Measurements from ENCODE around the gene C20orf144.
A peak's percentile ranks its signal among the peaks of the same experiment; 100 is the strongest.

Gene C20orf144

GRCh38 chr20:33677991-33678702 lies 16.0 kb downstream of the C20orf144 start:
- no peak for DNase-seq

GRCh38 chr20:33679758-33680485 lies 17.8 kb downstream of the C20orf144 start:
- no peak for DNase-seq

GRCh38 chr20:33680686-33681085 lies 18.6 kb downstream of the C20orf144 start:
- DNase-seq = no peak

- DNase-seq = no peak
Observed at GRCh38 chr20:33681288-33681687, 19.2 kb downstream of the C20orf144 start.

- DNase-seq = no peak
Observed at GRCh38 chr20:33681728-33682353, 19.7 kb downstream of the C20orf144 start.

GRCh38 chr20:33684533-33685327 lies 22.6 kb downstream of the C20orf144 start:
- DNase-seq = peak; percentile 35

GRCh38 chr20:33685328-33686099 lies 23.4 kb downstream of the C20orf144 start:
- peak; percentile 90 for DNase-seq

- DNase-seq = peak; percentile 98
Observed at GRCh38 chr20:33686100-33686983, 24.2 kb downstream of the C20orf144 start, which contains the start of gene E2F1. Gene E2F1, minus strand, starts transcription at chr20:33686385. Its CDS starts 121 bp downstream, at chr20:33686264.

- DNase-seq = no peak
Observed at GRCh38 chr20:33686984-33687366, 24.8 kb downstream of the C20orf144 start.

GRCh38 chr20:33687370-33687915 lies 25.3 kb downstream of the C20orf144 start:
- peak; percentile 78 for DNase-seq

- DNase-seq = no peak
Observed at GRCh38 chr20:33687993-33688937, 26.1 kb downstream of the C20orf144 start.

GRCh38 chr20:33688938-33689424 lies 26.9 kb downstream of the C20orf144 start:
- peak; percentile 85 for DNase-seq

- no peak for DNase-seq
Observed at GRCh38 chr20:33689493-33689892, 27.4 kb downstream of the C20orf144 start.

GRCh38 chr20:33689973-33690372 lies 27.8 kb downstream of the C20orf144 start:
- peak; percentile 98 for DNase-seq

- no peak for DNase-seq
Observed at GRCh38 chr20:33693289-33693688, 31.2 kb downstream of the C20orf144 start.

- DNase-seq = no peak
Observed at GRCh38 chr20:33693741-33694638, 31.9 kb downstream of the C20orf144 start.

- no peak for DNase-seq
Observed at GRCh38 chr20:33694639-33695012, 32.5 kb downstream of the C20orf144 start.

GRCh38 chr20:33696448-33696847 lies 34.3 kb downstream of the C20orf144 start:
- no peak for DNase-seq
